ENCODE data around the gene CCDC61.

Gene CCDC61

GRCh38 chr19:45973553-45974338, 21.5 kb upstream of the CCDC61 start, which contains the start of gene NOVA2:
Gene NOVA2, minus strand, starts transcription at chr19:45973865. Its CDS starts 514 bp downstream, at chr19:45973351.
- peak; percentile 64 for DNase-seq

- no peak for DNase-seq
Observed at GRCh38 chr19:45975306-45976070, 19.8 kb upstream of the CCDC61 start.

GRCh38 chr19:45976178-45976577, 19.1 kb upstream of the CCDC61 start:
- no peak for DNase-seq

- DNase-seq: no peak
Observed at GRCh38 chr19:45978156-45978555, 17.1 kb upstream of the CCDC61 start.

GRCh38 chr19:45981350-45981749, 13.9 kb upstream of the CCDC61 start:
- DNase-seq: no peak

- DNase-seq: no peak
Observed at GRCh38 chr19:45985321-45985720, 9.9 kb upstream of the CCDC61 start.

- no peak for DNase-seq
Observed at GRCh38 chr19:45990113-45990728, 5.0 kb upstream of the CCDC61 start.

- DNase-seq: no peak
Observed at GRCh38 chr19:45994456-45994997, 740 bp upstream of the CCDC61 start.

GRCh38 chr19:45995715-45996385, 583 bp downstream of the CCDC61 start:
- peak; percentile 43 for DNase-seq

GRCh38 chr19:45996933-45997332, 1.7 kb downstream of the CCDC61 start:
- no peak for DNase-seq

- no peak for DNase-seq
Observed at GRCh38 chr19:45998834-45999233, 3.6 kb downstream of the CCDC61 start.

GRCh38 chr19:45999653-46000121, 4.4 kb downstream of the CCDC61 start:
- no peak for DNase-seq

- peak; percentile 44 for DNase-seq
Observed at GRCh38 chr19:46000491-46001246, 5.4 kb downstream of the CCDC61 start.

GRCh38 chr19:46002678-46003275, 7.5 kb downstream of the CCDC61 start:
- DNase-seq: no peak

GRCh38 chr19:46006411-46006810, 11.1 kb downstream of the CCDC61 start:
- DNase-seq: no peak

GRCh38 chr19:46009530-46010510, 14.6 kb downstream of the CCDC61 start:
- DNase-seq: peak; percentile 79

GRCh38 chr19:46014534-46014933, 19.3 kb downstream of the CCDC61 start:
- no peak for DNase-seq

GRCh38 chr19:46014941-46015686, 19.8 kb downstream of the CCDC61 start:
- DNase-seq: peak; percentile 60

GRCh38 chr19:46015687-46016425, 20.6 kb downstream of the CCDC61 start:
- DNase-seq: no peak
